Measurements from ENCODE around the gene RGP1. TPM values are rescaled to one million over a fixed set of nuclear protein-coding genes. Genes with fewer than 3 reads are reported as not detected.

The RGP1 gene
- total RNA-seq, 1 donor from 2014 or later: 27.2 TPM

DNA sequence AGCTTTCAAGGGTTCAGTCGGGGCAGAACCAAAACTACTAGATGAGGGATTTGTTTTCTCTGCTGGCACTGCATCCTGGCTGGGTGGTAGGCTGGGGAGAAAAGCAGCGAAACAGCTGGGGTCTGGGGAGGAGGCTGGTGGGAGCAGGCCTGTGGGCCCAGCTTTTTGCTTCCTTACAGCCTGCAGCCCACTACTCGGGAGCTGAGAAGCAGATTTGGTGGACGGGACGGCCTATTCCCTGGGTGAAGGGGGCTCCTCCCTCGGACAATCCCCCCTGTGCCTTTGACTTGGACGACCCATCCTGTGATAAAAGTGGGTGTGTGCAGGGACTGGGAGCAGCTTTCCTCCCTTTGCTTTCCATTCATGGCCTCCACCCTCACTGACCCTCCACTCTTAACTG lies 51.4 kb downstream of the RGP1 start:
- Histone ChIP-seq H3K79me2 (ENCODE audit: insufficient read depth, low read length) (peaks cover 9% of the 10 kb centered on the region), H3K36me3 (ENCODE audit: insufficient read depth, low read length) (peaks cover 10% of the 10 kb centered on the region), H3K9ac (ENCODE audit: low read length) (no peak overlapping the region), H3K27ac (ENCODE audit: low read depth, low read length) (no peak overlapping the region), H2AFZ (ENCODE audit: low read depth, low read length) (no peak overlapping the region), H3K4me3 (ENCODE audit: insufficient read depth, low read depth, low read length) (no peak overlapping the region), H3K4me2 (ENCODE audit: low read length) (no peak overlapping the region), H3K27me3 (ENCODE audit: insufficient read depth, low read length) (no peaks in the 10 kb centered on the region), H3K4me1 (ENCODE audit: insufficient read depth, low read length) (peaks cover 13% of the 10 kb centered on the region), H3K9me3 (ENCODE audit: insufficient read depth, low read depth, low read length) (no peaks in the 10 kb centered on the region), H4K20me1 (ENCODE audit: insufficient read depth, low read length) (no peaks in the 10 kb centered on the region)
- peaks cover 4% of the 10 kb centered on the region for H3K27me3 Mint-ChIP-seq (ENCODE audit: low read depth, unreplicated experiment)
- TF ChIP-seq EZH2 (IDR thresholded peaks at IDR 0.05; ENCODE audit: insufficient read depth, low read length): no peak
- TF ChIP-seq, protein P1, sequence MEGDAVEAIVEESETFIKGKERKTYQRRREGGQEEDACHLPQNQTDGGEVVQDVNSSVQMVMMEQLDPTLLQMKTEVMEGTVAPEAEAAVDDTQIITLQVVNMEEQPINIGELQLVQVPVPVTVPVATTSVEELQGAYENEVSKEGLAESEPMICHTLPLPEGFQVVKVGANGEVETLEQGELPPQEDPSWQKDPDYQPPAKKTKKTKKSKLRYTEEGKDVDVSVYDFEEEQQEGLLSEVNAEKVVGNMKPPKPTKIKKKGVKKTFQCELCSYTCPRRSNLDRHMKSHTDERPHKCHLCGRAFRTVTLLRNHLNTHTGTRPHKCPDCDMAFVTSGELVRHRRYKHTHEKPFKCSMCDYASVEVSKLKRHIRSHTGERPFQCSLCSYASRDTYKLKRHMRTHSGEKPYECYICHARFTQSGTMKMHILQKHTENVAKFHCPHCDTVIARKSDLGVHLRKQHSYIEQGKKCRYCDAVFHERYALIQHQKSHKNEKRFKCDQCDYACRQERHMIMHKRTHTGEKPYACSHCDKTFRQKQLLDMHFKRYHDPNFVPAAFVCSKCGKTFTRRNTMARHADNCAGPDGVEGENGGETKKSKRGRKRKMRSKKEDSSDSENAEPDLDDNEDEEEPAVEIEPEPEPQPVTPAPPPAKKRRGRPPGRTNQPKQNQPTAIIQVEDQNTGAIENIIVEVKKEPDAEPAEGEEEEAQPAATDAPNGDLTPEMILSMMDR (IDR thresholded peaks at IDR 0.05; ENCODE audit: insufficient read depth, low read depth, low read length): no peak
- H3K36me3 Mint-ChIP-seq (ENCODE audit: low read depth, unreplicated experiment): peaks cover 25% of the 10 kb centered on the region
- no peak for DNase-seq (ENCODE audit: low read depth)
- H3K4me3 Mint-ChIP-seq (ENCODE audit: unreplicated experiment): no peak overlapping the region
- no peaks in the 10 kb centered on the region for H3K9me3 Mint-ChIP-seq (ENCODE audit: unreplicated experiment)
- H3K27ac Mint-ChIP-seq (ENCODE audit: unreplicated experiment): no peak overlapping the region
- FAIRE-seq: no peak
- H3K4me1 Mint-ChIP-seq (ENCODE audit: low read depth, unreplicated experiment): peaks cover 14% of the 10 kb centered on the region

DNA sequence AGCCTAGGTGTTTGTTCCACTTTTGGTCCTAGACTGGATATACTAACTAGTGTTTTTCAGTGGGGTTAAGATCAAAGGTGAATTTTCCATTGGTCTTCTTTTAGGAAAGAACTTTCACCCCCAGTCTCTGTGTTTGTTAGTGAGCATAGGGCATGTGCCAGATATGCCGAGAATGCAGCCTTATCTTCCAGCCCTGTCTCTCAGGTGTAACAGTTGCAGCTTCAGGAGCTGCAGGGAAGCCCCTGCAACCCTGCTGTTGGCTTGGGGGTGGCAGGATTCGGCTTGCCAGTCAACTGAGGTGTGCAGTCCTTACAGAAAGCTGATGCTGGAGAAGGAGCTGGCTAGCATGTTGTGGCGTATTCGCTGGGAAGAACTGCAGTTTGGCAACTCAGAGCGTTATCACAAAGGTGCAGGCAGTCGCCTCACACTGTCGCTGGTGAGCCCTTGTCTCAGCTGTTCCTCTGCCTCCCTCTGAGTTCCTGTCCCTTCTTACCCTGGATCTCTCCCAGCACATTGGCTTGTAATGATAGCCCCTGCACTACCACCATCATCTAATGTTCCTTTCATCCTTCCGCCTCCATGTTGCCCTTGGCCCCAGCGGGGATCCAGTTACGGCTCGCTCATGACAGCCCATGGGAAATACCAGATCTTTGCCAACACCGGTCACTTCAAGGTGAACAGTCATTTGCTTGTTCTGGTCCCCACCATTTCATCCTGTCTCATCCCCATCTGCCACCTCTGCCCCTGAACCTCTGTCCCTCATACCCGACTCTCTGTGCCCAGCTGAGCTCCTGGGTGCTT lies 52.4 kb downstream of the RGP1 start:
- Histone ChIP-seq H3K9me3 (ENCODE audit: insufficient read depth, low read depth, low read length) (no peaks in the 10 kb centered on the region), H3K36me3 (ENCODE audit: insufficient read depth, low read length) (peaks cover 10% of the 10 kb centered on the region), H2AFZ (ENCODE audit: low read depth, low read length) (no peak overlapping the region), H3K4me1 (ENCODE audit: insufficient read depth, low read length) (peaks cover 8% of the 10 kb centered on the region), H3K27me3 (ENCODE audit: insufficient read depth, low read length) (no peaks in the 10 kb centered on the region), H3K9ac (ENCODE audit: low read length) (no peak overlapping the region), H3K4me2 (ENCODE audit: low read length) (no peak overlapping the region), H3K4me3 (ENCODE audit: insufficient read depth, low read depth, low read length) (no peak overlapping the region), H4K20me1 (ENCODE audit: insufficient read depth, low read length) (no peaks in the 10 kb centered on the region), H3K79me2 (ENCODE audit: insufficient read depth, low read length) (peaks cover 9% of the 10 kb centered on the region), H3K27ac (ENCODE audit: low read depth, low read length) (no peak overlapping the region)
- Mint-ChIP-seq H3K9me3 (ENCODE audit: unreplicated experiment) (no peaks in the 10 kb centered on the region), H3K4me1 (ENCODE audit: low read depth, unreplicated experiment) (peaks cover 9% of the 10 kb centered on the region), H3K27me3 (ENCODE audit: low read depth, unreplicated experiment) (peaks cover 4% of the 10 kb centered on the region), H3K4me3 (ENCODE audit: unreplicated experiment) (no peak overlapping the region), H3K36me3 (ENCODE audit: low read depth, unreplicated experiment) (peaks cover 33% of the 10 kb centered on the region), H3K27ac (ENCODE audit: unreplicated experiment) (no peak overlapping the region)
- no peak for TF ChIP-seq EZH2 (IDR thresholded peaks at IDR 0.05; ENCODE audit: insufficient read depth, low read length)
- TF ChIP-seq, protein P1 (IDR thresholded peaks at IDR 0.05; ENCODE audit: insufficient read depth, low read depth, low read length): no peak
- DNase-seq (ENCODE audit: low read depth) (no peak), FAIRE-seq (no peak)

DNA sequence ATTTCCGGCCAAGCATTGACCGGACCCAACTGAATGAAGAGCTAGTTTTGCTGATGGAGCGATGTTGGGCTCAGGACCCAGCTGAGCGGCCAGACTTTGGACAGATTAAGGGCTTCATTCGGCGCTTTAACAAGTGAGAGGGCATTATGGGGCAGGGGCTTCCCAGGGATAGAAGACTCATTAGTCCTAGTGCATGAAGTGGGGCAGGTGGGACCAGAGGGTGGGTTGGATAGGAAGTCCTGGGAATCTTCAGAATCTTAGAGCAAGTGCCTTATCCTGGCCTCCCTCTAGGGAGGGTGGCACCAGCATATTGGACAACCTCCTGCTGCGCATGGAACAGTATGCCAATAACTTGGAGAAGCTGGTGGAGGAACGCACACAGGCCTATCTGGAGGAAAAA lies 57.0 kb downstream of the RGP1 start:
- Mint-ChIP-seq H3K4me1 (ENCODE audit: low read depth, unreplicated experiment) (no peaks in the 10 kb centered on the region), H3K9me3 (ENCODE audit: unreplicated experiment) (no peaks in the 10 kb centered on the region), H3K27me3 (ENCODE audit: low read depth, unreplicated experiment) (no peaks in the 10 kb centered on the region), H3K4me3 (ENCODE audit: unreplicated experiment) (no peak overlapping the region), H3K36me3 (ENCODE audit: low read depth, unreplicated experiment) (peaks cover 29% of the 10 kb centered on the region), H3K27ac (ENCODE audit: unreplicated experiment) (no peak overlapping the region)
- no peaks in the 10 kb centered on the region for H3K27me3 ChIP-seq (ENCODE audit: insufficient read depth, low read length)
- H3K79me2 ChIP-seq (ENCODE audit: insufficient read depth, low read length): no peaks in the 10 kb centered on the region
- H2AFZ ChIP-seq (ENCODE audit: low read depth, low read length): no peak overlapping the region
- no peak overlapping the region for H3K9ac ChIP-seq (ENCODE audit: low read length)
- no peaks in the 10 kb centered on the region for H3K9me3 ChIP-seq (ENCODE audit: insufficient read depth, low read depth, low read length)
- FAIRE-seq: no peak
- DNase-seq (ENCODE audit: low read depth): no peak
- TF ChIP-seq, protein P1 (IDR thresholded peaks at IDR 0.05; ENCODE audit: insufficient read depth, low read depth, low read length): no peak
- no peak for TF ChIP-seq EZH2 (IDR thresholded peaks at IDR 0.05; ENCODE audit: insufficient read depth, low read length)
- peaks cover 20% of the 10 kb centered on the region for H3K36me3 ChIP-seq (ENCODE audit: insufficient read depth, low read length)
- no peak overlapping the region for H3K4me2 ChIP-seq (ENCODE audit: low read length)
- no peaks in the 10 kb centered on the region for H3K4me1 ChIP-seq (ENCODE audit: insufficient read depth, low read length)
- no peak overlapping the region for H3K4me3 ChIP-seq (ENCODE audit: insufficient read depth, low read depth, low read length)
- H3K27ac ChIP-seq (ENCODE audit: low read depth, low read length): no peak overlapping the region
- H4K20me1 ChIP-seq (ENCODE audit: insufficient read depth, low read length): no peaks in the 10 kb centered on the region

Data from astrocyte (in vitro differentiated cells and primary cell).